ENCODE results near the gene DNM2.

DNA sequence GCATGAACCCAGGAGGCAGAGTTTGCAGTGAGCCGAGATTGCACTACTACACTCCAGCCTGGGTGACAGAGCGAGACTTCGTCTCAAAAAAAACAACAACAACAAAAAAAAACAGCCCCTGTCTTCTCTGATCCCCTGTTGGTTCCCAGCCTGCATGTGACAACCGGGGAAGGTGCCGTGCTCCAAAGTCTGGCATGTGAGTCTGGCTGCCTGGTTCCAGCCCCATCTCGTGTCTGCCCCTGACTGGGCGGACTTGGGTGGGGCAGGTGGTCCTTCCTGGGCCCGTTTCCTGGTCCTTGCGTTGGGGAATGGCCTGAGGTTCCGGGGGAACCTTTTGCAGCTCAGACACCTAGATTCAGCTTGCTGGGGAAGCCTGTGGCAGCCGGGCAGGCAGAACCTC lies 50.5 kb downstream of the DNM2 start:
- TF ChIP-seq POLR2AphosphoS5 (IDR thresholded peaks at IDR 0.05; ENCODE audit: borderline replicate concordance, low read depth, low read length) (no peak), EZH2 (IDR thresholded peaks at IDR 0.05) (no peak)
